ENCODE data around the gene HSDL1.

The HSDL1 gene

DNA sequence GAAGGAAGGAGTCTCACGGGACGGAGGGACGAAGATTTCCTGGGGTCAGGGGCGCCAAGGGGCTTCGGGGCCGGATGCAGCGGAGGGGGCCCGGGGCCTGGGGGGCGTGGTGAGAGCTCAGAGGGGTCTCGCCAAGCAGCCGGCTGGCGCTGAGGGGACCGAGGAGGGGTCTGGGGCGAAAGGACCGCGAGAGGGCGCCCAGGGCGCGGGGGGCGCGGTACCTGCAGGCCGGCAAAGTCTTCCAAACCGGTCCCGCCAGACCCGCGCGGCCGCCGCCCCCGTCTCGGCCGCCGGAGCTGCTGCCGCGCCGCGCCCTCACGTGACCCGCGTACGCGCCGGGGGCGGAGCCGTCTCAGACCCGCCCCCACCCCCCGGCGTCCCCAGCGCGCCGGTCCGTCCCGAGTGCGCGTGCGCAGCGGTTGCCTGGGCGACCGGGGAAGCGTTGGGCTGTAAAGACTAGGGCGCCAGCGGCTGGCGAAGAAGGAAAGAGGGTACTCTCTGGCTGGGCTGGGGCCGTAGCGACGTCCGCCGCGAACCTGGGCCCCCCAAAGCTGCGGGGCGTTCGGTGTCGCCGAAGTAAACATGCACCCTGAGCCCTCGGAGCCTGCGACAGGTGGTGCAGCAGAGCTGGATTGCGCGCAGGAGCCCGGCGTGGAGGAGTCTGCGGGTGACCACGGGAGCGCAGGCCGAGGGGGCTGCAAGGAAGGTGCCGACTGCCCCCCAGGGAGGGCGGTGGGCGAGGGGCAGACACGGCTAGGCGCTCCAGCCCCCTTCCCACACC is at the start of gene HSDL1, which contains the start of gene DNAAF1:
Gene HSDL1, minus strand, starts transcription at position 319 of the 781 bp plus-strand sequence. CDS start 13,856 bp downstream, outside the sequence.
Gene DNAAF1, plus strand, starts transcription at position 450 of the 781 bp plus-strand sequence. Its CDS starts 133 bp downstream, at position 583.
- DNase-seq (ENCODE audit: low read depth in 1 of 2, low spot score in 1 of 2) = peak; percentile 93 to 95

DNA sequence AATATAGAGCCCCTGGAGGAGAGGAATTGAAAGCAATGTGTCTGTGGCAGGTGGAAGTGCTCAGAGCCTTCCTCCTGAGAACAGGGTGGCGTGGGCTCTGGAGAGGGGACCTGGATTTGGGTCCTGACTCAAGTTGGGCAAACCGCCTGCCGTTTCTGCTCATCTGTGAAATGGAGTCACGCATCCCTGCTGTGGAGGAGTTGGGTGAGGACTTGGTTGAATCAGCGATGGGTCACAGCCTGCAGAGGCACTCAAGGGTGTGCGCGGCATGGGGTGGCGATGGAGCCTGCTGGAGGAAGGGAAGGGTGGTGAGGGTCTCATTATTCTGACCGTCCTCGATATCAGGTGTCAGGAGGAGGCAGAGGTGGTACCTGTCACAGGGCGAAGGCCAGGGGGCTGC is 49.0 kb upstream of the HSDL1 start:
- no peak for DNase-seq (ENCODE audit: low read depth in 1 of 2, low spot score in 1 of 2)

DNA sequence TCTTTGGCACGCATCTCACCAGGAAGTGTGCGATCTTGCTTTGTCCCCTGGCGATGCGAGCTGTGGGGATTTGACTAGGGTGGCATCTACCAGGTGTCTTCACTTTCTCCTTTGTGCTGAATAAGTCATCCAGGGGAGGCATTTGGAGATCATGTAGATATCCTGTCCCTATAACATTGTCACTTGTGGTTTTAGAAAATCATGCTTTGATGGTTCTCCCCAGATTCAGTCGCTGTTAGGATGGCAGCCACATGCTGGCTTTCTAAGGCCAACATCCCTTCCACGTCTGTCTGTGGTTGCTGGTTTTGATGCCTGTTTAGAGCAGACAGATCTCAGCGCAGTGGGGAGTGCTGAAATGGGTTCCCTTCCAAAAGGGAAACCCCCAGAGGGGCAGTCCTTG is 48.5 kb upstream of the HSDL1 start:
- DNase-seq (ENCODE audit: low read depth in 1 of 2, low spot score in 1 of 2) = no peak

DNA sequence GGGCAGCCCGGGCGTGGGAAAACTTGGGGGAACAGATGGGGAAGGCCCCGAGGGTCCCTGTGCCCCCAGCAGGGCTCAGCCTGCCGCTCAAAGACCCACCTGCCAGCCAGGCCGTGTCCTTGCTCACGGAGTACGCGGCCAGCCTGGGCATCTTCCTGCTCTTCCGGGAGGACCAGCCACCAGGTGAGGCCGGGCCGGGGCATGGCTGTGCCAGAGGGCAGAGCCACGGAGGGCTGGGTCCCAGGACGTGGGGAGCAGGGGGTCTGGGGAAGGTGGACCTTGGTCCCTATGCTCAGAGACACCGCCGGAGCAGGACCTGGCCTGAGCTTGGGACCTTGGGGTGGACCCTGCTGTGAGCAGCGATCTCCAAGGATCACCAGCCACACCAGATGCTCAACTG is 46.5 kb upstream of the HSDL1 start:
- no peak for DNase-seq (ENCODE audit: low read depth in 1 of 2, low spot score in 1 of 2)

DNA sequence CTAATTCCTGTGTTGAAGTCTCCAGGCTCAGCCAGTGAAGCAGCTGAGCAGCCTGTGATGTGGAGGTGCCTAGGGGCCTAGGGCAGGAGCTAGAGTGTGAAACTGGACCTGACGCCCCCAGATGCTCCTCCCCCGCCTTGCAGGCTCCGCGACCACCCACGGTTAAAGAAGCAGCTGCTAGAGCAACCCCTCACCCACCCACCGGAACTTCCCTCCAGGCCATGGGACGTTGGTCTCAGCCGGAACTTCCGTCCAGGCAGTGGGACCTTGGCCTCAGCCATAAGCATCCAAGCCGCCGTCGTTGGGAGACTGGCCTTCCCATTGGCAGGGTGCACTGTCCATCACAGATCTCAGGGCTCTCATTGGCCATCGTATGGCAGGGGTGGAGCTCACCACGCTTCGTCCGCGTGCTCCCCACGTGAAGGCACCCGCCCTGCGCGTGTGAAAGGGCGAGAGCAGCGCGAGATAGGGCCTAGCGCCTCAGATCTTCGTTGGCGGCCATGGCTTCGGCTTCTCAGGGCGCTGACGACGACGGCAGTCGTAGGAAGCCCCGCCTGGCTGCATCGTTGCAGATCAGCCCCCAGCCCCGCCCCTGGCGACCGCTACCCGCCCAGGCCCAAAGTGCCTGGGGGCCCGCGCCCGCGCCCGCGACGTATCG is 45.9 kb upstream of the HSDL1 start, which contains the start of gene ADAD2:
Gene ADAD2, plus strand, starts transcription at position 427 of the 658 bp plus-strand sequence. Its CDS starts 74 bp downstream, at position 501.
- DNase-seq (ENCODE audit: low read depth in 1 of 2, low spot score in 1 of 2) = no peak

DNA sequence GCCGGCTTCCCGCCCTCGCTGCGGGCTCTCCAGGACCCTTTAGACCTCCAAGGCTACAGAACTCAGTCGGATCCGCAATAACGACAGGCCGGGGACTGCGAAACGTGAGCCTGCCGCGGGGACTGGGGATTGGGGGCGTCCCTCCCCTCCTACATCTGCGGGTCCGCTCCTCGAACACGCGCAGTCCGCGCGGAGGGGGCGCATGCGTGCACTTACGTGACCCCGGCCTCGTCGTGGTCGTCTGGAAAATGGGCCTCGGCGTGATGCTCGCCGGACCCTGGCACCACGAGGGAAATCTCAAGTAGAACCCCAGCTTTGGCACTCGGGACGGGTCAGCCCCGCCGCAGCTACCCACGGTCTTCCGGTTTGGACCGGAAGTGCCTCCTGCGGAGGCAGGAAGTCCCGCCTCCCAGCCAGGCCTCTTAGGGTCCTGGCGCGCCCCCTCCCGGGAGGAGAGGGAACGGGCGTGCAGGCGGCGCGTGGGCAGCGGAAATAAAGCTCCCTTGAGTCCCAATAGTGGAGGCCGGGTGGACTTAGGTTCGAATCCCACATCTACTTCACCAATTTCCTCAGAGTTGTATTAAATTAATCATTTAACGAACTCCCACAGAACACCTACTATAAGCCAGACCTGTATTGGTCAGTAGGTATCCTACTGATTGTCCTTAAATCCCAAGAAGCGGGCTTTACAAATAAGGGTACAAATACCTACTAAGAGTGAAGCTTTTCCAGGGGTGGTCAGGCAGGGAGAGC is 41.9 kb upstream of the HSDL1 start, which contains the start of gene TAF1C:
Gene TAF1C, minus strand, starts transcription at position 373 of the 753 bp plus-strand sequence. CDS start 2,069 bp downstream, outside the sequence.
- DNase-seq (ENCODE audit: low read depth in 1 of 2, low spot score in 1 of 2) = peak; percentile 80 to 89

DNA sequence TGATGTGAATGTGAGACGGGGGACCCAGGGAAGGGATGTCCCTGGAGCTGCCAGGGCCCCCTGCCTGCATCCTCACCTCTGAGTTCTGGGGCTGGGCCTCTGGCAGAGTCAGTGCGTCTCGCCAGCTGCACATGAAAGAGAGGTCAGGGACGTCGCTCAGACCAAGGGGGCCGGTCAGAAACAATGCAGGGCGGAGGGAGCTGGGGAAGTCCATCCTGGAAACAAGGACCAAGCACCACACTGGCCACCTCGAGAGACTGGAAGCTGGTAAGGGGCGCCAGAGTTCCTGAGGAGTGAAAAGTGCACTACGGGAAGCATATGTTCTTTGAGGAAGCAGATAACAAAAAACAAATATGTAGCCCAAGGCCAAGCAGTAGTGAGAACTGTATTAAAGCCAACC is 39.8 kb upstream of the HSDL1 start:
- no peak for DNase-seq (ENCODE audit: low read depth in 1 of 2, low spot score in 1 of 2)

DNA sequence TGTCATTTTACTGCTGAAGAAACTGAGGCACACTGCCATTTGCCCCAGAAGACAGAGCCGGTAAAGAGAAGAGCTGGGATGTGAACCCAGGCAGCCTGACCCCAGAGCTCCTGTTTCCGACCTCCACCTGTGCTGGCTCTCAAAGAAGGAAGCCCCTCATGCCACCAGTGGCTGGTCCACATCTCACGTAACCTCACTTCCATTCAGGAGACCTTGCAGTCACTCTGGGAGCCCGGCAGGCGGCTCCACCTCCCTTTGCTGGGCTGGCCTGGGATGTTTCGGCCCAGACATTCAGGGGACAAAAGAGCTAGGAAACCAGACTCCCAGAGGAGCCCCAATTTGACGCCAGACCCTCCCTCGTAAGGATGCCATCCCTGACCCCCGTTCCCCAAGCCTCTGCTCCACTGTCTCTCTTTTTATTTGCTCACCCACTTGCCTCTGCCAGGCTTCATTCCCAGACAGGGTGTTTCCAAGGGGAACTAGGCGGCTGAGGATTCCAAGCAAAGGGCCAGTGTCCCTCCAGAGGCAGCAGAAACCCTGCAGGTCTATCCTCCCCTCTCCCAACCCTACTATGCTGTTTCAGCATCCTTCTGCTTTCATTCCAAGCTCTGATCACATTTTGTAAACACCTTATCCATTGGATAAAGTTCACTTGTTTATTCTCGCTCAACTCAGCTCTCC is 39.1 kb upstream of the HSDL1 start:
- DNase-seq (ENCODE audit: low read depth in 1 of 2, low spot score in 1 of 2) = no peak

DNA sequence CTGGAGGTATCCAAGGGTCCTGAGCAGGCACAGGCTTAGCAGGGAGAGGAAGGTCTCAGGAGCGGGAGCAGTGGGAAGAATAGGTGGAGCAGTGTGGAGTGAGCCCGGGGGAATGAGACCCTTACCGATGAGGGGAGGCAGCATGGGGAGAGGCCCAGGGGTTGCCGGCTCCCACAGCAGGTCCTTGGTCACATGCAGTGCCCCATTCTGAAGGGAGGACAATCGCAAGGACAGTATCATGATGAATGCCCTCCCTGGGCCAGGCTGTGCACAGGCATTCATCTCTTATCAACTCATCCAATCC is 38.5 kb upstream of the HSDL1 start:
- DNase-seq (ENCODE audit: low read depth in 1 of 2, low spot score in 1 of 2) = no peak

DNA sequence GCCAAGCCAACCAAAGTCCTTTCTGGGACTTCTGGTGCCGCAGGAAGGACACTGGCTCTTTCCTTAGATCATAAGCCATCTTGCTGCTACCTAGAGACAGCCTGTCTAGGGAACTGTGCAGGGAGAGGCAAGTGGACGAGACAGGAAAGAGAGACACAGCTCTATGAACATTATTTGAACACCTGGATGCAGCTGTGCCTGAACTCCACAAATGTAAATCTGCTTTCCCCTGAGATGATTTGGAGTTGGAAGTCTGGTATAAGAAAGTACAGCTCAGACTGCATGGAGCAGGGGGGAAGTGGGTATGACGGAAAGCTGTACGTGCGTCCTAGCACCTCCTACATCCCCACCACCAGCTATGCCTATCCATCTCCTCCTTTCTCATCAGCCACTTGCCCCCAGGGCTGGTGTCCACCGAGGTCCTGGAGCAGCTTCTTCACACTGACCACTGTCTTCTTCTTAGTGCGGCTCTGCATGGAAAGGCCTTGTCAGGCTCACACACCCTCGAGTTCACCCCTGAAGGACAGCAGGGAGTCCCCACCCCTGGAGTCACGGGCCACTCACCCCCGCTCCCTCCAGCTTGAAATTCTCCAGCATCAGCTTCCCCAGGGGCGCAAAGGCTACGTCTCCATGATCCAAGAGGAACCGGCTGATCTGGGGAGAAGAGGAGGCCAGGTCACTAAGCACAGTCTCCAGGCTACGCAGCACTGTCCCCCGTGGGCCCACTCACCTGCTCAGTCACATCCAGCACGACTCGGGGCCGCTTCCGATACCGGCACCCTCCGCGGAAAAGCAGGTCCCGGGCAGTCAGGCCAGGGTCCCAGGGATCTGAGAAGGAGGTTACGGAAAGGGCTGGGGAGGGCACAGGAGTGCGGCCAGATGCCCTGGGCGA is 37.9 kb upstream of the HSDL1 start:
- DNase-seq (ENCODE audit: low read depth in 1 of 2, low spot score in 1 of 2) = no peak

DNA sequence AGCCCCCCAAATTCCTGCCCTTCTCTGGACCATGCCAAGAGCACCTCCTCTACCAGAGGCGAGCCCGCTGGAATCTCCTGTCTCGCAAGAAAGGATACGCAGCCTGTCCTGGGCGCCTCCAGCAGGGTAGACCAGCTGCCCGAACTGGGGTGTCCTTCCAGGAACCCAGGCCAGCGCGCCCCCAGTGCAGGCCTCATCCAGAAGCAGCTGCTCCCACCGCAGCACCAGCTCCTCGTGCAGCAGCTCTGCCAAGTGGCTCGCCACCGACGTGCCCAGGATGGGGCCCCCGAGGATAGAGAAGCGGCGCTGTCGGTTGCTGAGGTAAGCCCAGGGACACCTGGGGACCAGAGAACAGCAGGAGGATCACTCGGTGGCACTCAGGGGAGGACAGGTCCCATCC is 37.1 kb upstream of the HSDL1 start:
- no peak for DNase-seq (ENCODE audit: low read depth in 1 of 2, low spot score in 1 of 2)

DNA sequence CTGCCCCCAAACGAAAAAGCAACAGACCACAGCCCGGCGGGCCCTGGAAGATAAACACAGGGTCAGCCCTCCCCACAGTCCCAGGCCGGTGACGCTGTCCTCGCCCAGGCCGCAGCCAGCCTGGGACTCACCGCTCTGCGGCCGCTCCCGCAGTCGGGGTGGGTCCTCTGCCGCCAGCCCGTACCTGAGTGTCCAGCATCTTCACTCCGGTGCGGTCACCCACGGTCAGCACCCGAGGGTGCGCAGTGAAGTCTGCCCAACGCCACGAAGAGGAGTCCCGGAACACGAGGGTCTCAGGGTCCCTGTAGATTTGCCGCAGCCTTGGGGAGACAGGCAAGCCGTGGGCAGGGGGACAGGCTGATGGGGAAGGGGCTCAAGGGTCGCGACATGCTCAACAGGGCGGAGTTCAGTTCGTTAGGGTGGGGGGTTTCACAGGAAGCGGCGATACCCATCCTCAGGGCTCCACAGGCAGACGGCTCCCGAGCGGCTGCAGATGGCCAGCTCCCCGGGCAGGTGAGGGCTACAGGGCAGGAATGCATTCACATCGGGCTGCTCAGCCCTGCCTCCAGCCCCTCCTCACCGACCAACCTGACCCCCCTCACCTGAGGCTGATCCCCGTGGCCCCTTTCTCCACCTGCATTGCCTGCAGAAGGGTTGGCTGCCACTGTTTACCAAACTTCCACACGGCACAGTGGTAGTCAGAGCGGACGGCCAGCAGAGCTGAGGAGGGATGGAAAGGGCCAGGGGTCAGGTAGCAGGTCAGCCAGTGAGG is 36.4 kb upstream of the HSDL1 start:
- no peak for DNase-seq (ENCODE audit: low read depth in 1 of 2, low spot score in 1 of 2)

DNA sequence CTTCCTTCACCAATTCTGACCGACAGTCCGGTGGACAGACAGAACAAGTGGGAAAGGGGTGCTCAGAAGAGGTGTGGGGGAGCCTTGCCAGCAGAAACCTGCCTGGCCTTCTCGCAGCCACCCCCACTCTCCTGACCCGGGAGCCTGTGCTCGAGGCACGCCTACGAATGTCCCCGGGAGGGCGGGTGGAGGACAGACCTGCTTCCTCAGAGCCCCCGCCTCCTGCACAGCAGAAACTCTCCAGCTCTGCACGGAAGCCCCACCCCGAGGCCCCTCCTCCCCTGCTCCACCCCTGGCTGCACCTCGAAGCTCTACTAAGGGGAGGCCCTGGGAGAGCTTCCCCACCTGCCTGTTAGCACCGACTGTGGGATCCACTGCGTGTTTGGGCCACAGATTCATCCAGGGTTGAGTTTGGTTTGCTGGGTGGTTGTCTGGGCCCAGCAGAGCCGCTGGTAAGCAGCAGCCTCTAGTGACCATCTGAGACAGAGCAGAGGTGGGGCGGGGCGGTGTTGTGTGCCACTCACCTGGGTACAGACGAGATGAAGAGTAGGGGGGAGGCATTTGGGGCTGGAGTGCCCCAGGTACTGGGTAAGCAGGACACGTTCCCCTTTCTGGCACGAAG is 35.7 kb upstream of the HSDL1 start:
- DNase-seq (ENCODE audit: low read depth in 1 of 2, low spot score in 1 of 2) = no peak

DNA sequence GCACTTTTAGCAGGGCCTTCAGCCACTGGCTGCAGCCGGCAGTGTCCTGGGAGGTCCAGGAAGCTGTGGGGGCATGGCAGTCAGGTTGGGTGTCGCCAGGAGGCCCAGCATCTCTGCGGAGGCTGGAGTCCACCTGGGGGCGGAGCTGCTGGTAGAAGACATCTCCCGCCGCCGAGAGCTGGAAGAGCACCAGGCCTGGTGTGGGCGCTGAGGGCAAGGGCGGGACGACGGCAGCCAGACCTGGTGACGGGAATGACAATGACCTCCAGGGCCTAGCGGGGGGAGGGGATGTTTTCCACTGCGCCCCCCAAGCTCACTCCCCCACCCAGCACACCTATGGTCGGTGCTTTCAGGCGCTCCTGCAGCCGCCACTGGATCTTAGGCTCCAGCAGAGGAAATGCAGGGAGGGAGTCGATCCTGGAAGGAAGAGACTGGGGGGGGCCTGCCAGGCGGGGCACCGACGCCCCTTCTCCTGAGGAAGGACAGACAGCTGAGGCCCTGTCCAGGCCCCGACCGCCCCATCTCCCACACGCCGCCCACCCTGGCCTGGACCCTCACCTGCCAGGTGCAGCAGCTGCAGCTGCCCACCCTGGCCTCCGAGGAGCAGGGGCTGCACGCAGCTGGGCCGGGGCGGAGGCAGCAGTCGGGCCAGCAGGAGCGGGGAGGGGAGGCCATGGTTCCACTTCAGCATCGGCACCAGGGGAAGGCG is 34.8 kb upstream of the HSDL1 start:
- DNase-seq (ENCODE audit: low read depth in 1 of 2, low spot score in 1 of 2) = no peak

DNA sequence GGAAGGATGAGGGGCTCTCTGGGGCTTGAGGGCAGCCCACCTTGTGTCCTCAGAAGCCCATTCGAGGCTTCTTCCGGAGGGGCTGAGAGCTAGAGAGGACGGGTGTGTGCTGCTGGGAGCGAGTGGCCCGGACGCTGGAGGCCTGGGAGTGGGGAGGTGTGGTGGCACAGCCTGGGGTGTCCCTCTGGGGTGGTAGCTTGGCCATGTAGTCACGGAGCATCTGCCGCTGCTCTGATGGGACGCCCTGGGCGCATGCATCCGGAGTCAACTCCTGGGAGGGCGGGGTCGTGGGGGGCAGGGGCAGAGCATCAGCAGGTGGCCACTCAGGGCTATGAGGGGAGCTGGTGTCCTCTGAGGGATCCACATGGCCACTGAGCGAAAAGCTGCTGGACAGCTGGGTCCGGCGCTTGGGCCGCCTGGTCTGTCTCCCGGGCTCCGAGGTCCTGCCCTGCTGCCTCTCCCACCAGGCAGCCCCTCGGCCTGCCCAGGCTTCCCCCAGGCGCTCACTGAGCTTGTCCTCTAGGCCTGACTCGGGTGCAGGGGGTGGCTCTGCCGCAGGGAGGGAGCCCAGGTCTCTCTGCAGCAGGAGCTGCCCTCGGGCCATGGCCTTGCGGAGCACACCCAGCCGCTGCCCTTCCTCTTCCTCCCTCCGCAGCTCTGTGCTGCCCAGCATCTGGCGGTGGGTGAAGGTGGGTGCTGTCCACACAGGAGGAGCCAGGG is 34.1 kb upstream of the HSDL1 start:
- DNase-seq (ENCODE audit: low read depth in 1 of 2, low spot score in 1 of 2) = no peak

DNA sequence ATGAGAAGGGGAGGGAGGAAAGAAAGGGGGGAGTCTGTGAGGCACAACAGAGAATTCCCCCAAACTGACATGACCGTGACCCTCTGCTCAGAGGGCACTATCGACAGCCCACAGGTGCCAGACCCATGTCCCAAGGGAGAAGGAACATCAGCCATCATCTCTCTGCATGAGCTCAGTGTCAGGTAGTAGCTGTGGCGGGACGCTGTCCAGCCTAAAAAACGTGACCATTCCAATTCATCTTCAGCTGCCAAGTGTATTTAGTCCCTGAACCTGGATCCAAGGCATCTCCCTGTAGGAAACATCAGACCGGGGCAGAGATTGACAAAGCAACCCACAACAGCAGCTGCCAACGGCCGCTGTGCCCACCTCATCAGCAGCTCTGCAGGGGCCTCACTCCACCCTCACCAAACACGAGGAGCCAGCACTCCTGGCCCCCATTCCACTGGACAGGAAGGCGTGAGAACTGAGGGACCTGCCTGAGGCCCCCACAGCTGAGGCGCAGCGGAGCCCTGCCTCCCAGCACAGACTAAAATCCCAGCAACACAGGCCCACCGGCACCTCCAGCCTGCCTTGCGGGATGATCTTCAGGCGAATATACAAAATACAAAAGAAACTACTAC is 33.3 kb upstream of the HSDL1 start:
- no peak for DNase-seq (ENCODE audit: low read depth in 1 of 2, low spot score in 1 of 2)

DNA sequence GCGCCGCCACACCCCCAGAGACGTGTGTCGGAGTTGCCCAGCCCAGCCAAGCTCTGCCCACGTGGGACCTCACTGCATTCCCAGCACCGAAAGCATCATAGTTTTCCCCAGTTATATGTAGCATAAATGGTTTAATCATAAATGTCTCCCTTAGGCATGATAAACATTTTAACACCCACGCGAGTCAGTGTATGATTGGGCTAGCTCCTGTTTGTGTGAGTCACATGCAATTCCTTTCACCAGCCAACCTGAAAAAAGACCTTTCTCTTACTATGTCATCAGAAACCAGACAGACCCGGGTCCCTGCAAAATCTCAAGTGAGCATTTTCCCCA is 32.7 kb upstream of the HSDL1 start:
- no peak for DNase-seq (ENCODE audit: low read depth in 1 of 2, low spot score in 1 of 2)

Measured in stimulated activated CD4-positive, alpha-beta T cell treated with anti-CD3 and anti-CD28 coated beads, Interleukin-15, amount 100 ng/mL, for 1 hour (primary cell).